Stomach smooth muscle (tissue), 2 donors: ENCODE measurements around the gene MAP2K7.
"Not testable (repeated sequence)": the region's sequence is repeated elsewhere in the genome, so short reads cannot be mapped to it uniquely, and the experiment has no call there.

Experiments
- H3K27ac ChIP-seq: one replicate; pipeline ENCODE4 v1.7.0; 2013; ENCODE audit warnings: mild to moderate bottlenecking, low read length, inconsistent platforms
- H3K27me3 ChIP-seq, 2 donors: one replicate each; pipeline ENCODE4 v1.7.0; 2013; ENCODE audit warnings: low read length in 2 of 2; ENCODE audit not compliant: insufficient read depth in 2 of 2, control insufficient read depth in 1 of 2
- H3K36me3 ChIP-seq, 2 donors: one replicate each; pipeline ENCODE4 v1.7.0; 2013; ENCODE audit warnings: low read length in 2 of 2; ENCODE audit not compliant: control insufficient read depth in 2 of 2, insufficient read depth in 2 of 2
- H3K4me1 ChIP-seq: one replicate; pipeline ENCODE4 v1.7.0; 2013; ENCODE audit warnings: low read length; ENCODE audit not compliant: control insufficient read depth, insufficient read depth
- H3K4me3 ChIP-seq, 2 donors: one replicate each; pipeline ENCODE4 v1.7.0; 2013; ENCODE audit warnings: low read length in 2 of 2
- H3K9ac ChIP-seq, 2 donors: one replicate each; pipeline ENCODE4 v1.7.0; 2013; ENCODE audit warnings: low read length in 2 of 2, mild to moderate bottlenecking in 1 of 2
- H3K9me3 ChIP-seq, 2 donors: one replicate each; pipeline ENCODE4 v1.7.0; 2013; ENCODE audit warnings: low read length in 2 of 2; ENCODE audit not compliant: control insufficient read depth in 2 of 2
- donor health status: healthy.
- donor health status: Pancreatic carcinoma.

The MAP2K7 gene

DNA sequence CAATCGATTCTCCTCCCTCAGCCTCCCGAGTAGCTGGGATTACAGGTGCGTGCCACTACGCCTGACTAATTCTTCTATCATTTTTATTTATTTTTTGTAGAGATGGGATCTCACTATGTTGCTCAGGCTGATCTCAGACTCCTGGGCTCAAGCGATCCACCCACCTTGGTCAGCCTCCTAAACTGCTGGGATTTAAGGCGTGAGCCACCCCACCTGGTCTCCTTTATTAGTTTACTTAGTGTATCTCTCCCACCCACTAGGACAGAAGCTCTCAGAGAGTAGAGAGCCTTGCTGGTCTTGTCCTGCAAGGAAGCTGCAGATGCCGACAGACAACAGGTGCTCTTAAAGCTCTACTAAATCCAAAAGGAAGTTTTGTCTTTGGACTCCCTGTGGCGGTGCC is 17.9 kb upstream of the MAP2K7 start:
- Histone ChIP-seq H3K9ac (no peak overlapping the region), H3K36me3 (no peaks in the 10 kb centered on the region), H3K27ac (no peak overlapping the region), H3K9me3 (peaks cover 0 to 3% of the 10 kb centered on the region in 2 donors), H3K4me1 (no peaks in the 10 kb centered on the region), H3K4me3 (no peak overlapping the region), H3K27me3 (peaks cover 10 to 13% of the 10 kb centered on the region in 2 donors)

DNA sequence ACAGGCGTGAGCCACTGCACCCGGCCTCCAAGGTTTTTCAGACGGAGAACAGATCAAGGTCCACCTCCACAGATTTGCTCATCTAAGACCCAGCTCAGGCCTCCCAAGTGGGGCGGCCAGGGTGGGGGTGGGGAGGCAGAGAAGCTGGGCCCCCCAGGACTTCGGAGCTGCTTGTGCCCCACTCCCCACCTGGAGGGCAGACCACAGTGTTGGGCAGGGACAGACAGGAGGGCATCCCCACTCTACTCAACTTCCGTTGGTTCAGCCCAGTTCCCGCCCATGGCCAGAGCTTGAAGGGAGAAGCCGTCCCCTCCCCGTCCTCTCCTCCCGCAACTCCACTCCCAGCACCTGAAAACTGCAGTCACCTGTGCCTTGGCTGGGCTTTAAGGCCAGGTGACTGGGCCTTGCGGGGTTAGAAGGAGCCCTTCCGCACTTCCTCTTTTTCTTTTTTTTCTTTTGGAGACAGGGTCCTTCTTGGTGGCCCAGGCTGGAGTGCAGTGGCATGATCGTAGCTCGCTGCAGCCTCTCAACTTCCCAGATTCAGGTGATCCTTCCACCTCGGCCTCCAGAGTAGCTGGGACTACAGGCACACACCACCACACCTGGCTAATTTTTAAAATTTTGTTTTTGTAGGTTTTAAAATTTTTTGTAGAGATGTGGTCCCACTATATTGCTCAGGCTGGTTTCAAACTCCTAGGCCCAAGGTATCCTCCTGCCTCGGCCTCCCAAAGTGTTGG is 16.1 kb upstream of the MAP2K7 start:
- H3K4me3 ChIP-seq, result no peak overlapping the region
- no peak overlapping the region for H3K27ac ChIP-seq
- peaks cover 10 to 13% of the 10 kb centered on the region in 2 donors for H3K27me3 ChIP-seq
- H3K9me3 ChIP-seq, result no peaks in the 10 kb centered on the region
- H3K4me1 ChIP-seq, result no peaks in the 10 kb centered on the region
- H3K36me3 ChIP-seq, result no peaks in the 10 kb centered on the region
- H3K9ac ChIP-seq, result no peak overlapping the region

DNA sequence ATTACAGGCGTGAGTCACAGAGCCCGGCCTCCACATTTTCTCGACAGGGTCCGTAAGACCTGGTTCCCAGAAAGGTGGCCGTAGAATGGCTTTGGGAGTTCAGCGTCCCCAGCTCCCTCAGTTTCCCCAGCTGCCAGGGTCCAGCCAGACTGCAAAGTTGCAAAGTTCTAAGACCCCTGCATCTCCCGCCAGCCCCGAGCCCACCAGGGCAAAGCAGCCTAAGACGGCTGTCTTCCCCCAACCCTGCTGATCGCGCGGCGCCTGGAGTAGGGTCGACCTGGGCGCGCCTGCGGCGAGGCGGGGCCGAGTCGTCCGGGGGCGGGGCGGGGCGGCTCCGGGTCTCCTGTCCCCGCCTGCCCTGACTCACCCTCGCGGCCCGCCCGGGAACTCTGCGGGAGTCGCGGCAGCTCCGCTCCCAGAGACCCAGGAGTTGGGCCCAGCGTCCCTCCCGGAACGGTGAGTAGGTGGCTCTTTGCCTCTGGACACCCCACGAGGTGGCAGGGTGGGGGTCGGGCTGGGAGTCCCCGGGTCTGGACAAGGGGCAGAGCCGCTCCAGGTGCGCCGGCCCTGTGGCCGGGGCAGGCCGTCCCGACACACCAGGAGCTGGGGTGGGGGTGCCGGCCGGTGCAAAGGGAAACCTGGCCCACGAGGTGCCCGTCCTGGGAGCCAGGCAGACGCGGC is 15.4 kb upstream of the MAP2K7 start, which contains the start of gene LRRC8E:
TSS of gene LRRC8E (plus strand) at position 366 of the 681 bp plus-strand sequence. CDS start 7,094 bp downstream, outside the sequence.
- Histone ChIP-seq H3K4me1 (no peaks in the 10 kb centered on the region), H3K36me3 (no peaks in the 10 kb centered on the region), H3K4me3 (no peak within 1 kb of the TSS), H3K27ac (no peak within 1 kb of the TSS), H3K9ac (no peak within 1 kb of the TSS), H3K27me3 (peaks cover 10 to 13% of the 10 kb centered on the region in 2 donors), H3K9me3 (no peaks in the 10 kb centered on the region)

DNA sequence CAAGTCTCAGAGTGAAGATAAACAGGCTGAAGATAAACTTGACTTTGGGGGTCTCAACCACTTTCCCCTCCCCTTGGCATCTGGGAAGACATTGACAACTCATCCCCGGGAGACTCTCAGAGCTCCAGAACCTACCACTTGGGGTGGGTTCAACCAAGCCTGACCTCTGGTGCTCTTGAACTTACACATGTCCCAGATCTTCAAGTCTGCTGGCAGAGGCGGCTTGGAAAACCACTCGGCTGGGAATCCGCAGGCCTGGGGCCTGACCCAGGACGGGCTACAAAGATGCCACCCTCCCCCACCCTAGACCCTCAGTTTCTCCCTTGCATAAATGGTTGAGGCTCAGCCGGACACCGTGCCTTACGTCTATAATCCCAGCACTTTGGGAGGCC is 14.9 kb upstream of the MAP2K7 start:
- Histone ChIP-seq H3K27me3 (peaks cover 13% of the 10 kb centered on the region in 2 donors), H3K27ac (no peak overlapping the region), H3K9ac (no peak overlapping the region), H3K4me1 (no peaks in the 10 kb centered on the region), H3K9me3 (no peaks in the 10 kb centered on the region), H3K4me3 (no peak overlapping the region), H3K36me3 (no peaks in the 10 kb centered on the region)

DNA sequence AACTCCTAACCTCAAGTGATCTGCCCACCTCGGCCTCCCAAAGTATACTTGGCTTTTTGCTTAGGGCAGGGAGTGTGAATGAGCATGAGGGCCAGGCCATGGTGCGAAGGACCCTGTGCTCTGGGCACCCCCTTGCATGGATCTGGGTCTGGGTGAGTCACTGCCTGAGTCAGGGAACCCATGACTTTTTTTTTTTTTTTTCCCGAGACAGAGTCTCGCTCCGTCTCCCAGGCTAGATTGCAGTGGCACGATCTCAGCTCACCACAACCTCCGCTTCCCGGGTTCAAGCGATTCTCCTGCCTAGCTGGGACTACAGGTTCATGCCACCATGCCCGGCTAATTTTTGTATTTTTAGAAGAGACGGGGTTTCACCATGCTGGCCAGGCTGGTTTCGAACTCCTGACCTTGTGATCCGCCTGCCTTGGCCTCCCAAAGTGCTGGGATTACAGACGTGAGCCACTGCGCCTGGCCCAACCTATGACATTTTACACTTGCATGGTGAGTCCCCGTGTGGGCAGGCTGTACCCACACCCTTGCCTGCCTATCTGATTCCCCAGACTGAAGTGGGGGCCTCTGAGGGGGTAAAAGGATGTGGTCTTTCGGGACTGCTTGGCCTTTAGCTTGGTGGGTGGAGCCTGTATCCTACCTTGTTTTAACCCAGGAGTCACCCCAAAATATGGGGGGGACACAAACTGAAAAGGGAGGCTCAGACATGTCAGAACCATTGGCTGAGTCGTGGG is 10.1 kb upstream of the MAP2K7 start:
- H3K27ac ChIP-seq, H3K4me3 ChIP-seq, H3K36me3 ChIP-seq, H3K9ac ChIP-seq, H3K4me1 ChIP-seq, H3K9me3 ChIP-seq: not testable (repeated sequence)
- peaks cover 7 to 18% of the 10 kb centered on the region in 2 donors for H3K27me3 ChIP-seq

DNA sequence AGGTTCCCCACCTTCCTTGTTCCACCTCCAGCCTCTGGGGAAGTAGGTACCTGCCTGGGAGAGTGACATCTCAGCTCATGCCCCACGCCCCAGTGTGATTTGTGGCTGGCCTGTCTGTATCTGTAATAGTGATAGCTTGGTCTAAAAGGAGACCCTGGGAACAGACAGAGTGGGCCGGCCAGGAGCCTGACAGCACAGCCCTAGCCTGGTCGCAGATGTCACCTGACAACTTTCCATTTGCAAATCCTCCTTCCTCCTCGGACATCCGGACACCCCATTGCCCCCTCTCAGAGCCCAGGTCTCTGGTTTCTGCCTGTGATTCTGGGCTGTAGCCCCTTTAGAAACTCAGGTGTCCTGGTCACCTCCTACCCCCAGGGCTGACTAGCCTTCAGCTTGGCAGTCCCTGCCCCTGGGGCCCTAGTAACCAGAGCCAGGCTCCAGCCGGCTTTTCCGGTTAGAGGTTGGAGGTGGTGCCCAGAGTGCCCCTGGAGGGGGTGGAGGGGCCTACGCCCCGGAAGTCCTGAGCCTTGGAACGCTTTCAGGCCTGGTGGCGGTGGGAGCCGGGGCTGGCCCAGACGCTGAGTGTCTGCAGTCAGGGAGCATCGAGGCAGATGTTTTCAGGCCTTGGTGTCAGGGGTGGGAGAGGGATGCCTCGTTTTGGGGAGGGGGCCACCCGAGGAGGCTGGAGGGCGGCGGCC is 8.9 kb upstream of the MAP2K7 start:
- Histone ChIP-seq H3K9ac (no peak overlapping the region), H3K9me3 (no peaks in the 10 kb centered on the region), H3K27me3 (peaks cover 2 to 12% of the 10 kb centered on the region in 2 donors), H3K4me1 (no peaks in the 10 kb centered on the region), H3K36me3 (no peaks in the 10 kb centered on the region), H3K4me3 (no peak overlapping the region), H3K27ac (no peak overlapping the region)

DNA sequence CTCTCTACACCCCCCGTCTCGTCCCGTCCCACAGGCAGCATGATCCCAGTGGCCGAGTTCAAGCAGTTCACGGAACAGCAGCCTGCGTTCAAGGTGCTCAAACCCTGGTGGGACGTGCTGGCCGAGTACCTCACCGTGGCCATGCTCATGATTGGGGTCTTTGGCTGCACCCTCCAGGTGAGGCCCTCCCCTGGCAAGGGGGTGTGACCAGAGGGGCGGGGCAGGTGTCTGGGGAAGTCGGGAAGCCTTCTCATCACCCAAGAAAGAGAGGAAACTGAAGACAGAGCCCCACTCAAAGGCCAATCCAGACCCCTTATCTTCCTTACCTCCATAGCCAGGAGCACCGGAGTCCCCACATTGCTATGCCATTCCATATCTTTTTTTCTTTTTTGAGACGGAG is 8.1 kb upstream of the MAP2K7 start:
- H3K9me3 ChIP-seq, result no peaks in the 10 kb centered on the region
- no peaks in the 10 kb centered on the region for H3K36me3 ChIP-seq
- H3K27ac ChIP-seq, result no peak overlapping the region
- no peaks in the 10 kb centered on the region for H3K4me1 ChIP-seq
- H3K27me3 ChIP-seq, result peaks cover 2 to 12% of the 10 kb centered on the region in 2 donors
- no peak overlapping the region for H3K4me3 ChIP-seq
- no peak overlapping the region for H3K9ac ChIP-seq

DNA sequence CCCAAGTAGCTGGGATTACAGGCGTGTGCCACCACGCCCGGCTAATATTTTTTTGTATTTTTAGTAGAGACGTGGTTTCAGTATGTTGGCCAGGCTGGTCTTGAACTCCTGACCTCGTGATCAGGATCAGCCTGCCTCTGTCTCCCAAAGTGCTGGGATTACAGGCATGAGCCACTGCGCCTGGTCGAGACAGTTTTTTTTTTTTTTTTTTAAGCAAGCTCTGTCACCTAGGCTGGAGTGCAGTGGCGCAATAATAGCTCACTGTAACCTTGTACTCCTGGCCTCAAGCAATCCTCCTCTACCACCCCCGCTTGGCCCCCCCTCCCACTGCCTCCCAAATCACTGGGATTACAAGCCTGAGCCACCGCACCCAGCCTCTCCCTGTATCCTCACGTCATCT is 6.4 kb upstream of the MAP2K7 start:
- no peak overlapping the region for H3K27ac ChIP-seq
- H3K4me3 ChIP-seq, result no peak overlapping the region
- no peaks in the 10 kb centered on the region for H3K4me1 ChIP-seq
- peaks cover 2 to 12% of the 10 kb centered on the region in 2 donors for H3K27me3 ChIP-seq
- H3K9ac ChIP-seq, result no peak overlapping the region
- no peaks in the 10 kb centered on the region for H3K36me3 ChIP-seq
- no peaks in the 10 kb centered on the region for H3K9me3 ChIP-seq

DNA sequence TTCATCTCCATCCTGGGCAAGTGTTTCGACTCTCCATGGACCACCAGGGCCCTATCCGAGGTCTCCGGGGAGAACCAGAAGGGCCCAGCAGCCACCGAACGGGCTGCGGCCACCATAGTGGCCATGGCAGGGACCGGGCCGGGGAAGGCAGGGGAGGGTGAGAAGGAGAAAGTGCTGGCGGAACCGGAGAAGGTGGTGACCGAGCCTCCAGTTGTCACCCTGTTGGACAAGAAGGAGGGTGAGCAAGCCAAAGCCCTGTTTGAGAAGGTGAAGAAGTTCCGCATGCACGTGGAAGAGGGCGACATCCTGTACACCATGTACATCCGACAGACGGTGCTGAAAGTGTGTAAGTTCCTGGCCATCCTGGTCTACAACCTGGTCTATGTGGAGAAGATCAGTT is 4.7 kb upstream of the MAP2K7 start:
- Histone ChIP-seq H3K4me3 (no peak overlapping the region), H3K4me1 (peaks cover 7% of the 10 kb centered on the region), H3K27me3 (peaks cover 2 to 8% of the 10 kb centered on the region in 2 donors), H3K36me3 (no peaks in the 10 kb centered on the region), H3K9me3 (no peaks in the 10 kb centered on the region), H3K9ac (no peak overlapping the region), H3K27ac (no peak overlapping the region)

DNA sequence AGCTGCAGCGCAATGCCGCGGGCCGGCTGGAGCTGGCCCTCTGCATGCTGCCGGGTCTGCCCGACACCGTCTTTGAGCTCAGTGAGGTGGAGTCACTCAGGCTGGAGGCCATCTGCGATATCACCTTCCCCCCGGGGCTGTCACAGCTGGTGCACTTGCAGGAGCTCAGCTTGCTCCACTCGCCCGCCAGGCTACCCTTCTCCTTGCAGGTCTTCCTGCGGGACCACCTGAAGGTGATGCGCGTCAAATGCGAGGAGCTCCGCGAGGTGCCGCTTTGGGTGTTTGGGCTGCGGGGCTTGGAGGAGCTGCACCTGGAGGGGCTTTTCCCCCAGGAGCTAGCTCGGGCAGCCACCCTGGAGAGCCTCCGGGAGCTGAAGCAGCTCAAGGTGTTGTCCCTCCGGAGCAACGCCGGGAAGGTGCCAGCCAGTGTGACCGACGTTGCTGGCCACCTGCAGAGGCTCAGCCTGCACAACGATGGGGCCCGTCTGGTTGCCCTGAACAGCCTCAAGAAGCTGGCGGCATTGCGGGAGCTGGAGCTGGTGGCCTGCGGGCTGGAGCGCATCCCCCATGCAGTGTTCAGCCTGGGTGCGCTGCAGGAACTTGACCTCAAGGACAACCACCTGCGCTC is 3.8 kb upstream of the MAP2K7 start:
- no peaks in the 10 kb centered on the region for H3K9me3 ChIP-seq
- no peak overlapping the region for H3K27ac ChIP-seq
- peaks cover 0 to 4% of the 10 kb centered on the region in 2 donors for H3K27me3 ChIP-seq
- H3K4me1 ChIP-seq, result peaks cover 15% of the 10 kb centered on the region
- H3K4me3 ChIP-seq, result no peak overlapping the region
- H3K9ac ChIP-seq, result no peak overlapping the region
- H3K36me3 ChIP-seq, result no peaks in the 10 kb centered on the region
